ENCODE results near the gene RXRB.

The RXRB gene

DNA sequence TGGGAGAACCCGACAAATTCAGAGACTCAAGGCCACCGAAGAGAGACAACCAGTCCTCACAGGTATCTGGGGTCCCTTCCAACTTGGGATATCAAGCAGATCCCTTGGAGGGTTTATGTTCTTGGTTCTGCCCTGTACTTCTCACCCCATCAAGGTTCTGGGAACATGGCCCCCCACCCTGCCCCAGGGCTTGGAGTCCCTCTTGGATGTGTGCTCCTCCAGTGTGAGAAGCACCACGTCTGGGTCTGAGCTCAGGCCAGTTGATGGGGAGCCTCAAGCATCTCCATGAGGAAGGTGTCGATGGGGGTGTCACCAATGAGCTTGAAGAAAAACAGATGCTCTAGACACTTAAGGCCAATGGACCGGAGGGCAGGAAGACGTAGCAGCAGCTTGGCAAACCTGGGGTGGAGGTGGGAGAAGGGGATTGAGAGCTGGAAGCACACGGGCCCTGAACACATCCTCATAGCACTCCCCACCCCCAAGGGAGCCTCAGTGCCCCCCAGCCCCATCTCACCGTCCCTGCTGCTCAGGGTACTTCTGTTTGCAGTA lies 6.0 kb downstream of the RXRB start:
- no peaks in the 10 kb centered on the region for H3K9me3 ChIP-seq (ENCODE audit: control insufficient read depth, insufficient read depth, low read length)
- no peak overlapping the region for H3K27ac ChIP-seq (ENCODE audit: low read depth, low read length)
- H3K9me2 ChIP-seq (replicated peaks; ENCODE audit: control insufficient read depth, low read length) = no peaks in the 10 kb centered on the region
- no peak for TF ChIP-seq EZH2phosphoT487 (IDR thresholded peaks at IDR 0.05; ENCODE audit: borderline replicate concordance, low read length)
- TF ChIP-seq, protein P1, sequence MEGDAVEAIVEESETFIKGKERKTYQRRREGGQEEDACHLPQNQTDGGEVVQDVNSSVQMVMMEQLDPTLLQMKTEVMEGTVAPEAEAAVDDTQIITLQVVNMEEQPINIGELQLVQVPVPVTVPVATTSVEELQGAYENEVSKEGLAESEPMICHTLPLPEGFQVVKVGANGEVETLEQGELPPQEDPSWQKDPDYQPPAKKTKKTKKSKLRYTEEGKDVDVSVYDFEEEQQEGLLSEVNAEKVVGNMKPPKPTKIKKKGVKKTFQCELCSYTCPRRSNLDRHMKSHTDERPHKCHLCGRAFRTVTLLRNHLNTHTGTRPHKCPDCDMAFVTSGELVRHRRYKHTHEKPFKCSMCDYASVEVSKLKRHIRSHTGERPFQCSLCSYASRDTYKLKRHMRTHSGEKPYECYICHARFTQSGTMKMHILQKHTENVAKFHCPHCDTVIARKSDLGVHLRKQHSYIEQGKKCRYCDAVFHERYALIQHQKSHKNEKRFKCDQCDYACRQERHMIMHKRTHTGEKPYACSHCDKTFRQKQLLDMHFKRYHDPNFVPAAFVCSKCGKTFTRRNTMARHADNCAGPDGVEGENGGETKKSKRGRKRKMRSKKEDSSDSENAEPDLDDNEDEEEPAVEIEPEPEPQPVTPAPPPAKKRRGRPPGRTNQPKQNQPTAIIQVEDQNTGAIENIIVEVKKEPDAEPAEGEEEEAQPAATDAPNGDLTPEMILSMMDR (IDR thresholded peaks at IDR 0.05; ENCODE audit: low read depth, low read length, poor library complexity, severe bottlenecking) = no peak
- no peak overlapping the region for H3K4me3 ChIP-seq (ENCODE audit: low read length)
- peaks cover 18% of the 10 kb centered on the region for H3K79me2 ChIP-seq (ENCODE audit: control insufficient read depth, low read length)
- 0 out of 2 replicates have a peak, but pooled peaks cover 4% of the 10 kb centered on the region for H4K20me1 ChIP-seq (ENCODE audit: control insufficient read depth, insufficient read depth, low read depth, low read length)
- no peak overlapping the region for H3K4me2 ChIP-seq (ENCODE audit: low read length)
- no peaks in the 10 kb centered on the region for H3F3A ChIP-seq (ENCODE audit: control insufficient read depth, insufficient read depth)
- H3K4me1 ChIP-seq (ENCODE audit: control insufficient read depth, low read length) = peaks cover 34% of the 10 kb centered on the region
- peaks cover 25% of the 10 kb centered on the region for H3K27me3 ChIP-seq (ENCODE audit: control insufficient read depth, low read length)
- peaks cover 44% of the 10 kb centered on the region for H3K36me3 ChIP-seq (ENCODE audit: control insufficient read depth, low read length)

DNA sequence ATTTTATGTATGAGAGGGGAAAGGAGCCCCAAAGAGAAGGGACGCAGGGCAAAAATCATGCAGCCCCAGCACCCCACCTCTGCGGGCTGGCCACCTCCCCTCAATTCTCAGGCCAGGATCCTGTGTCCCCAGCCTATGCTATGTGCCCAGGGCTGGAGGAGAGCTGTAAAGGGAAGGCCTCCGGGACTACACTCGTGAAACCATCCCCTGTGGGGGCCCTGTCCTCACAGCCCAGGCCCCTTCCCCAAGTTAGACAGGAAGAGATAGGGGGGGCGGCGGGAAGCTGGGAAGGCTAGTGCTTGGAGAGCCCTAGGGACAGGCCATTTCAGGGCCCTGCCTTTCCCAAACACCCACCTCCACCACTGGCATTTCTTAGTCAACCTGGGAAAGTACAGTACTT lies 6.8 kb downstream of the RXRB start:
- H3F3A ChIP-seq (ENCODE audit: control insufficient read depth, insufficient read depth) = no peaks in the 10 kb centered on the region
- no peaks in the 10 kb centered on the region for H3K9me3 ChIP-seq (ENCODE audit: control insufficient read depth, insufficient read depth, low read length)
- H3K79me2 ChIP-seq (ENCODE audit: control insufficient read depth, low read length) = peaks cover 9% of the 10 kb centered on the region
- H3K4me1 ChIP-seq (ENCODE audit: control insufficient read depth, low read length) = peaks cover 26% of the 10 kb centered on the region
- TF ChIP-seq, protein P1 (IDR thresholded peaks at IDR 0.05; ENCODE audit: low read depth, low read length, poor library complexity, severe bottlenecking) = no peak
- TF ChIP-seq EZH2phosphoT487 (IDR thresholded peaks at IDR 0.05; ENCODE audit: borderline replicate concordance, low read length) = no peak
- 0 out of 2 replicates have a peak, but pooled peaks cover 4% of the 10 kb centered on the region for H4K20me1 ChIP-seq (ENCODE audit: control insufficient read depth, insufficient read depth, low read depth, low read length)
- no peaks in the 10 kb centered on the region for H3K9me2 ChIP-seq (replicated peaks; ENCODE audit: control insufficient read depth, low read length)
- no peak overlapping the region for H3K4me3 ChIP-seq (ENCODE audit: low read length)
- H3K4me2 ChIP-seq (ENCODE audit: low read length) = no peak overlapping the region
- peaks cover 44% of the 10 kb centered on the region for H3K36me3 ChIP-seq (ENCODE audit: control insufficient read depth, low read length)
- H3K27me3 ChIP-seq (ENCODE audit: control insufficient read depth, low read length) = peaks cover 25% of the 10 kb centered on the region
- no peak overlapping the region for H3K27ac ChIP-seq (ENCODE audit: low read depth, low read length)

DNA sequence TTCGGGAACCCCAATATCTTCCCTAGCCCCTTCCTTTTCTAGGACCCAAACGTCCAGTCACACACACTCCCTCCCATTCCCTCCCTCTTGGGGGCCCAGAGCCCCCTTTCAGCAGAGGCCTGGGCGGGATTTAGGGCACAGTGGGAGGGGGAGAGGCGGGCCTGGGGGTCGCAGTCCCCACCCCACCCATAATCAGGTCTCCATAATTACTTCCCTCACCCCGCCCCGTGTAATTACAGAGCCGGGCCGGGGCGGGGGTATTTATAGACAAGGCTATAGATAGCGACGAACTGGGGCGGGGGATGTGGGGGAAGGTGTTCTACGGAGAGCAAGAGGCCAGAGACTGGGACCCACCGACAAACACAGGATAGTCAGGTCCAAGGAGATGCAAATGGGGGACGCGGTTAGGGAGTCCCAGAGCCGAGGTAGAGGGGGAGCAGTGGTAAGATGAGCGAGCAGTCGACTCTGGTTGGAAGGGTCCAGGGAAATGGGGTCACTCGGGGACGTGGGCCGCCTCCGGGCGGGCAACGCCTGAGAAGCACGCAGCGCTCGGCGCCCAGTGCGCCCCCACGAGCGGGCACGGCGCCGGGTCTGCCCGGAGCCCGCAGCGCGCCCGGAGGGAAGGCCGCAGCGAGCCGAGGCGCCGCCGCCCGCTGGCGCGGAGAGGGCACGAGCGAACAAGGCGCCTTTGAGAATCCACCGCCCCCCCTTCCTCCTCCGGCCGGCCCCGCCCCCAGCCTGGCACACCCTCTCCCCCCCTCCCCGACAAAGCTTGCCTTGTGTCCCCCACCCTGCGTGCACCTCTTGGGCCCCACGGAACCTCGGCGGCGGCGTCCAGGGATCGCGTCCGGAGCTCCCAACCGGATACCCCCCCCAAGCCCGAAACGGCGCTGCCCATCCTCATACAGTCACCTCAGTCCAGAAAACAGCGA lies 7.5 kb downstream of the RXRB start:
- peak; percentile 87 for TF ChIP-seq EZH2phosphoT487 (IDR thresholded peaks at IDR 0.05; ENCODE audit: borderline replicate concordance, low read length)
- TF ChIP-seq, protein P1 (IDR thresholded peaks at IDR 0.05; ENCODE audit: low read depth, low read length, poor library complexity, severe bottlenecking) = no peak
- H3K4me3 ChIP-seq (ENCODE audit: low read length) = peak overlapping the region; percentile 51
- peaks cover 19% of the 10 kb centered on the region for H3K4me1 ChIP-seq (ENCODE audit: control insufficient read depth, low read length)
- H3K9me2 ChIP-seq (replicated peaks; ENCODE audit: control insufficient read depth, low read length) = no peaks in the 10 kb centered on the region
- H3K9me3 ChIP-seq (ENCODE audit: control insufficient read depth, insufficient read depth, low read length) = no peaks in the 10 kb centered on the region
- H3K27ac ChIP-seq (ENCODE audit: low read depth, low read length) = no peak overlapping the region
- 0 out of 2 replicates have a peak, but pooled peaks cover 4% of the 10 kb centered on the region for H4K20me1 ChIP-seq (ENCODE audit: control insufficient read depth, insufficient read depth, low read depth, low read length)
- peaks cover 38% of the 10 kb centered on the region for H3K36me3 ChIP-seq (ENCODE audit: control insufficient read depth, low read length)
- H3K4me2 ChIP-seq (ENCODE audit: low read length) = peak overlapping the region; percentile 65
- peaks cover 25% of the 10 kb centered on the region for H3K27me3 ChIP-seq (ENCODE audit: control insufficient read depth, low read length)
- H3F3A ChIP-seq (ENCODE audit: control insufficient read depth, insufficient read depth) = no peaks in the 10 kb centered on the region
- H3K79me2 ChIP-seq (ENCODE audit: control insufficient read depth, low read length) = peaks cover 4% of the 10 kb centered on the region; the same call in 1 of the 2 replicates
